Measurements from ENCODE around the gene SHH. TPM values are rescaled to one million over a fixed set of nuclear protein-coding genes. Genes with fewer than 3 reads are reported as not detected.

Gene SHH
- total and polyA plus RNA-seq, 2 experiments from 2014 or later, result not detected

- Histone ChIP-seq H3K9me2 (ENCODE audit: insufficient read depth) (no peaks in the 10 kb centered on the region), H4K20me1 (replicated peaks; ENCODE audit: insufficient read depth) (peaks cover 45% of the 10 kb centered on the region), H3F3A (replicated peaks; ENCODE audit: low read depth) (no peaks in the 10 kb centered on the region), H3K4me1 (ENCODE audit: insufficient read depth) (peaks cover 12% of the 10 kb centered on the region; the same call in 1 of the 2 replicates), H3K79me2 (replicated peaks; ENCODE audit: insufficient read depth) (peaks cover 98% of the 10 kb centered on the region), H3K27ac (ENCODE audit: low read depth) (no peak overlapping the region), H3K4me2 (no peak overlapping the region), H3K4me3 (no peak overlapping the region), H3K36me3 (ENCODE audit: insufficient read depth) (peaks cover 4% of the 10 kb centered on the region; the same call in 1 of the 2 replicates), H2AFZ (no peak overlapping the region), H3K27me3 (ENCODE audit: insufficient read depth) (no peaks in the 10 kb centered on the region)
- no peak for DNase-seq (ENCODE audit: low spot score)
- no peaks in the 10 kb centered on the region for H3K27me3 Mint-ChIP-seq (ENCODE audit: insufficient read depth, low read depth, poor library complexity)
- H3K9me3 Mint-ChIP-seq, result peaks cover 8% of the 10 kb centered on the region; the same call in 2 of the 3 replicates
- ATAC-seq, result no peak
- no peak overlapping the region for H3K4me3 Mint-ChIP-seq
- H3K4me1 Mint-ChIP-seq, result peaks cover 31% of the 10 kb centered on the region
- H3K27ac Mint-ChIP-seq, result no peak overlapping the region
- no peak for TF ChIP-seq EZH2phosphoT487 (IDR thresholded peaks at IDR 0.05; ENCODE audit: unreplicated experiment)
- TF ChIP-seq ZNF114 (CRISPR knock-in tag; IDR thresholded peaks at IDR 0.05), result no peak
- TF ChIP-seq EZH2 (IDR thresholded peaks at IDR 0.05; ENCODE audit: low read depth, unreplicated experiment), result no peak
- TF ChIP-seq JUNB (IDR thresholded peaks at IDR 0.05; ENCODE audit: unreplicated experiment), result no peak
- TF ChIP-seq REST (IDR thresholded peaks at IDR 0.05; ENCODE audit: unreplicated experiment), result no peak
- TF ChIP-seq CREB1 (CRISPR knock-in tag; IDR thresholded peaks at IDR 0.05; ENCODE audit: low read depth), result no peak
- TF ChIP-seq CTCF (conservative IDR thresholded peaks at IDR 0.05; ENCODE audit: low read depth in 2 of 2), result no peak
- TF ChIP-seq ZNF462 (CRISPR knock-in tag; IDR thresholded peaks at IDR 0.05), result no peak
- no peak for TF ChIP-seq ETS1 (IDR thresholded peaks at IDR 0.05)
- no peak for TF ChIP-seq POLR2AphosphoS5 (IDR thresholded peaks at IDR 0.05; ENCODE audit: low read depth)
- TF ChIP-seq ZNF331 (CRISPR knock-in tag; IDR thresholded peaks at IDR 0.05; ENCODE audit: low read depth), result no peak
- TF ChIP-seq STAT1 (IDR thresholded peaks at IDR 0.05; ENCODE audit: unreplicated experiment), result no peak
- TF ChIP-seq NANOG (IDR thresholded peaks at IDR 0.05; ENCODE audit: borderline replicate concordance), result no peak
- peaks cover 36% of the 10 kb centered on the region for H3K36me3 Mint-ChIP-seq (ENCODE audit: low read depth)
These were observed 57.2 kb downstream of the SHH start for GRCh38 chr7:155755026-155755425.

Measured in GM23338 (cell line).